ENCODE measurements around the gene GALNT11. TPM values are rescaled to one million over a fixed set of nuclear protein-coding genes. Genes with fewer than 3 reads are reported as not detected.

GALNT11 gene
- total and polyA plus RNA-seq, 9 donors: 20.1 to 57.6 (median 34.3) TPM

- WGBS, 3 donors: 74 to 86% (median 74%) methylated on average over 3 of the region's 3 CpGs
- no peaks in the 10 kb centered on the region for H3K9me3 ChIP-seq
- TF ChIP-seq EP300 (IDR thresholded peaks at IDR 0.05) (no peak), CTCF (IDR thresholded peaks at IDR 0.05) (no peak), POLR2A (IDR thresholded peaks at IDR 0.05) (no peak)
- H3K36me3 ChIP-seq: no peaks in the 10 kb centered on the region
- no peak overlapping the region for H3K4me3 ChIP-seq
- H3K27ac ChIP-seq: no peak overlapping the region
- no peaks in the 10 kb centered on the region for H3K27me3 ChIP-seq
- DNase-seq: no peak
- intact Hi-C loops (cut with DNase I): no loop called here
- H3K4me1 ChIP-seq (ENCODE audit: insufficient read depth): no peaks in the 10 kb centered on the region
Observed at GRCh38 chr7:151984612-151985011, 40.9 kb upstream of the GALNT11 start.

- intact Hi-C loops (cut with DNase I): no loop called here
- TF ChIP-seq EP300 (IDR thresholded peaks at IDR 0.05): no peak
- TF ChIP-seq POLR2A (IDR thresholded peaks at IDR 0.05): no peak
- TF ChIP-seq CTCF (IDR thresholded peaks at IDR 0.05): no peak
- DNase-seq: no peak
- Histone ChIP-seq H3K36me3 (no peaks in the 10 kb centered on the region), H3K27me3 (no peaks in the 10 kb centered on the region), H3K4me1 (ENCODE audit: insufficient read depth) (no peaks in the 10 kb centered on the region), H3K4me3 (no peak overlapping the region), H3K27ac (no peak overlapping the region), H3K9me3 (no peaks in the 10 kb centered on the region)
- 62 to 72% (median 67%) methylated on average over 18 of the region's 18 CpGs for WGBS, 3 donors
Observed at GRCh38 chr7:151987748-151988529, 37.5 kb upstream of the GALNT11 start.

GRCh38 chr7:151992375-151992774 is 33.1 kb upstream of the GALNT11 start:
- no peaks in the 10 kb centered on the region for H3K9me3 ChIP-seq
- intact Hi-C loops (cut with DNase I): no loop called here
- TF ChIP-seq CTCF (IDR thresholded peaks at IDR 0.05) (no peak), POLR2A (IDR thresholded peaks at IDR 0.05) (no peak), EP300 (IDR thresholded peaks at IDR 0.05) (no peak)
- no peaks in the 10 kb centered on the region for H3K27me3 ChIP-seq
- no peak overlapping the region for H3K27ac ChIP-seq
- DNase-seq: no peak
- 9 to 17% (median 13%) methylated on average over 12 of the region's 12 CpGs for whole genome bisulfite sequencing, 3 donors
- no peak overlapping the region for H3K4me3 ChIP-seq
- no peaks in the 10 kb centered on the region for H3K36me3 ChIP-seq
- H3K4me1 ChIP-seq (ENCODE audit: insufficient read depth): no peaks in the 10 kb centered on the region

- no peaks in the 10 kb centered on the region for H3K4me1 ChIP-seq (ENCODE audit: insufficient read depth)
- 44 to 56% (median 55%) methylated on average over 14 of the region's 14 CpGs for WGBS, 3 donors
- intact Hi-C loops (cut with DNase I): no loop called here
- no peak overlapping the region for H3K27ac ChIP-seq
- no peaks in the 10 kb centered on the region for H3K36me3 ChIP-seq
- TF ChIP-seq CTCF (IDR thresholded peaks at IDR 0.05) (no peak), POLR2A (IDR thresholded peaks at IDR 0.05) (no peak), EP300 (IDR thresholded peaks at IDR 0.05) (no peak)
- no peak for DNase-seq
- no peaks in the 10 kb centered on the region for H3K9me3 ChIP-seq
- H3K27me3 ChIP-seq: no peaks in the 10 kb centered on the region
- no peak overlapping the region for H3K4me3 ChIP-seq
Observed at GRCh38 chr7:151993977-151994676, 31.3 kb upstream of the GALNT11 start.
